Stimulated activated CD4-positive, alpha-beta T cell treated with anti-CD3 and anti-CD28 coated beads, Interleukin-2, amount 100 ng/mL, for 48 hours (primary cell): Measurements from ENCODE around the gene INTS1.

ENCODE experiments used
- DNase-seq, 2 donors: peaks; one replicate each; pipeline ENCODE4 v3.0.0-alpha.2; 2020

The INTS1 gene, protein sequence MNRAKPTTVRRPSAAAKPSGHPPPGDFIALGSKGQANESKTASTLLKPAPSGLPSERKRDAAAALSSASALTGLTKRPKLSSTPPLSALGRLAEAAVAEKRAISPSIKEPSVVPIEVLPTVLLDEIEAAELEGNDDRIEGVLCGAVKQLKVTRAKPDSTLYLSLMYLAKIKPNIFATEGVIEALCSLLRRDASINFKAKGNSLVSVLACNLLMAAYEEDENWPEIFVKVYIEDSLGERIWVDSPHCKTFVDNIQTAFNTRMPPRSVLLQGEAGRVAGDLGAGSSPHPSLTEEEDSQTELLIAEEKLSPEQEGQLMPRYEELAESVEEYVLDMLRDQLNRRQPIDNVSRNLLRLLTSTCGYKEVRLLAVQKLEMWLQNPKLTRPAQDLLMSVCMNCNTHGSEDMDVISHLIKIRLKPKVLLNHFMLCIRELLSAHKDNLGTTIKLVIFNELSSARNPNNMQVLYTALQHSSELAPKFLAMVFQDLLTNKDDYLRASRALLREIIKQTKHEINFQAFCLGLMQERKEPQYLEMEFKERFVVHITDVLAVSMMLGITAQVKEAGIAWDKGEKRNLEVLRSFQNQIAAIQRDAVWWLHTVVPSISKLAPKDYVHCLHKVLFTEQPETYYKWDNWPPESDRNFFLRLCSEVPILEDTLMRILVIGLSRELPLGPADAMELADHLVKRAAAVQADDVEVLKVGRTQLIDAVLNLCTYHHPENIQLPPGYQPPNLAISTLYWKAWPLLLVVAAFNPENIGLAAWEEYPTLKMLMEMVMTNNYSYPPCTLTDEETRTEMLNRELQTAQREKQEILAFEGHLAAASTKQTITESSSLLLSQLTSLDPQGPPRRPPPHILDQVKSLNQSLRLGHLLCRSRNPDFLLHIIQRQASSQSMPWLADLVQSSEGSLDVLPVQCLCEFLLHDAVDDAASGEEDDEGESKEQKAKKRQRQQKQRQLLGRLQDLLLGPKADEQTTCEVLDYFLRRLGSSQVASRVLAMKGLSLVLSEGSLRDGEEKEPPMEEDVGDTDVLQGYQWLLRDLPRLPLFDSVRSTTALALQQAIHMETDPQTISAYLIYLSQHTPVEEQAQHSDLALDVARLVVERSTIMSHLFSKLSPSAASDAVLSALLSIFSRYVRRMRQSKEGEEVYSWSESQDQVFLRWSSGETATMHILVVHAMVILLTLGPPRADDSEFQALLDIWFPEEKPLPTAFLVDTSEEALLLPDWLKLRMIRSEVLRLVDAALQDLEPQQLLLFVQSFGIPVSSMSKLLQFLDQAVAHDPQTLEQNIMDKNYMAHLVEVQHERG (N-terminal part only)

DNA sequence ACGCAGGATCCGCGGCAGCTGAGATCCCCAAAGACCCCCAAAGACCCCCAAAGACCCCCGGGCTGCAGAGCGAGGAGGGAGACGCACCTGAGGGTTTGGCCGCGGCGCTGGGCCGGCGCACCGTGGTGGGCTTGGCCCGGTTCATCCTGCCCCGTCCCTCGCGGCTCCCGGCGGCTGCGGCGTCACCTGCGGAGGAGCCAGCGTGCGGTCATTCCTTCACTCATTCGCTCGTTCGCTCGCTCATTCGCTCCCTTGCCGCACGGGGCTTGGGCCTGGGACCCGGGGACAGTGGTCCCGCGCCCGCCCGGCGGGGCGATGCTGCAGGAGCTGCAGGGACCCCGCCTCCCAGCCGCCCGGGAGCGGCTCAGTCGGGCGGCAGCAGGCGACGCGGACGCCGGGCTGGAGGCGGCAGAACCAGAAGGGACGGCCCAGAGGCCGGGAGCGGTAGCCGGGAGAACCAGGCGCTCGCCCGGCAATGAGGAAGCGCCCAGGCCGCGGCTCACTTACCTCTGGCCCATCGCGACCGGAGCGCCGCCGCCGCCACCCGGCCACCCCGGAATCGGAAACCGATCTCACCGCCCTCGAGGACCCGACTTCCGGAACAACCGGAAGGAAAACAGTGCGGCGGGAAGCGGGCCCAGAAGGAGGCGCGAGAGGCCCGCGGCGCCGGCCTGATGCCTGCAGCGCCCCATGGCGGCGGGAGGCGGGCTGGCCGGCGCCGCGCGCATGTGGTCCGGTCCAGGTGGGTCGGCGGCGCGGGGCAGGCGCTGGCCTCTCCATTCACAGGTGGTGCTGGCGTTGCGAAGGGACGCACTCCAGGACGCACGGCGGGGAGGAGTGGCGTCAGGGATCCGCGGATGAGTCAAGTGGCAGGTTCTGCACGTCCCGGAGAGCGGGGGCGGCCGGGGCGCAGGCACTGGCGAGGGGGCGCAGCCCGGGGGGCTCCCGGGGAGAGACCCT lies at the start of gene INTS1:
Gene INTS1, minus strand, starts transcription at position 574 of the 960 bp plus-strand sequence. Its CDS starts 429 bp downstream, at position 145.
- DNase-seq, result peak; percentile 82 to 85

DNA sequence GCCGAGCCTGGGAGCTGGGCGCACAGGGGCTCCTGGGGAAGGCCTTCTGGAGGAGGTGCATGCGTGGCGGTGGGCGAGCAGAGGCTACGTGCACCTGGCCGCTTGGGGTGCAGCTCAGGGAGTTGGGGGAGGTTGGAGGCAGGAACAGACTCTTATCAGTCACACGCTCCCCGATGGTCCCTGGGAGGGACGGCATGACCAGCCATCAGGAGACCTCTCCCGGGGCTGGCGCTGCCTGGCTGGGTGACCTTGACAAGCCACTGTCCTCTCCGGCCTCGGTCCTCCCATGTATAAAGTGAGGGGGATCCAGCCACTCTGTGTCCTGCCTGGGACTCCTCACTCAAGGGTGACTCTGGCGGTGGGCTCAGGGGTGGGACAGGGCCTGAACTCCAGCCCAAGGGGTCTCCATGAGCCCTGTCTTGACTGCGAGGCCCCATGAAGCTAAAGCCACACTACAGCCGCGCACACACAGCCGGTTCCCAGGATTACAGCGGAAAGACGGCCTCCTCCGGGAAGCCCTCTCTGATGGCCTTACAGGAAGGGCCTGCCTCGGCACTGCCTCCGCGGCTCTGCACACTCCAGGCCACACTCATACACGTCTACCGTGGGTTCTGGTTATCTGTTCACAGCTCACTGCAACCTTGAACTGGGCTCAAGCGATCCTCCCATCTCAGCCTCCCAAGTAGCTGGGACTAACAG lies 49.5 kb upstream of the INTS1 start:
- no peak for DNase-seq

DNA sequence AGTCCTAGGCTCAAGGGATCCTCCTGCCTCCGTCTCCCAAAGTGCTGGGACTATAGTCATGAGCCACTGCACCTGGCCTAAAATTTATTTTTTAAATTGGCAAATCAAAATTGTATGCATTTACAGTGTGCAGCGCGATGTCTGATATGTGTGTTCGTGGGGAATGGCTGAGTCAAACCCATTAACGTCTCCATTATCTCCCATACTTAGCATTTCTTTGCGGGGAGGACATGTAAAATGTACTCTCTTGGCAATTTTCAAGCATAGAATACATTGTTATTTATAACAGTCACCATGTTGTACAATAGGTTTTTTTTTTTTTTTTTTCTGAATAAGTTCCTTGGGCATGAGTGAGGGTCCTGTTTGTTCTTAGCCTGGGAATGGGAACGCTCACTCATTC lies 48.0 kb upstream of the INTS1 start:
- DNase-seq, result no peak

DNA sequence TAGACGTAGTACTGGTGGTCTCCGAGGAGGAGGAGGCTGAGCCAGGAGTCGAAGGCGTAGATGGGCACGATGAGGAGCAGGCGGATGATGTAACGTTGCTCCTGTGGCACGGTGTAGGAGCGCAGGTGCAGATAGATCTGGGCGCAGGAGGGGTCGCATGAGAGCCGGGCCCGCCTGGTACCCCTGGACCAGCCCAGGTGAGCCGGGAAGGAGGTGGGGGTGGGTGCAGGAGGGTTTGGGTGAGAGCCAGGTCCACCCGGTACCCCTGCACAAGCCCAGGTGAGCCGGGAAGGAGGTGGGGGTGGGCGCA lies 46.6 kb upstream of the INTS1 start:
- DNase-seq, result no peak

DNA sequence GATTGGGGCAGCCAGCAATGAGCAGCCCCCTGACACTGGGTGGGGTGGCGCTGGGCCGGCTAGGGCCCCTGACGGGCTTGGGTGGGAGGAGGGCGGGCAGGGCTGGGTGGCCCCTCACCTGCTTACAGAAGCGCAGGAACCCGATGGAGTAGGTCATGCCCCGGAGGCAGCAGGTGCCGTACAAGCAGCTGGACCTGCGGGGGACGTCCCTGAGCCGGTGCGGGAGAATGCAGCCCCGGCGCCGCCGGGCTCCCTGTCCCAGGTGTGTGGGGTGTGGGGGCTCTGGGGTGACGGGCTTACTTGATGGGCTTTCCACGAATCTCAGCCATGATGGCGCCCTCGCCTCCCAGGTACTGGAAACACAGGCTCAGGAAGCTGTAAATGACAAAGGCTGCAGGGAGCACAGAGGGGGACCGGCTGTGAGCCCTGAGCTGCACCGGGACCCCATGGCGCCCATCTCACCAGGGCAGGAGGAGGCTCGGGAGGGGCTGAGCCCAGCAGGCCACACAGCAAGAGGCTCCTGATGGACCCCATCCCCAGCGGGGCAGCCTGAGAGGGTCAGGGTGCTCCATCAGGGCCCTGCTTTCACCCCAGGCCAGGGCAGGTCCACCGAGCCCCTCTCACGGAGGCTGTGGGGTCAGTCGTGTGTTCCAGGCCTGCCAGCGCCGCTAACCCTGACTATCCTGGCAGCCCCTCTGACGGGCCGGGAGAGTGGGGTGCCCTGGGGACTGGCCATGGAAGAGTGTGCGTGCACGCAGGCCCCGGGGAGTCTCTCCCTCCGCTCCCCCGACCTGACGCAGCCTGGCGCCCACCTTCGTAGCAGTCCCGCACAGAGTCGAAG lies 46.0 kb upstream of the INTS1 start:
- no peak for DNase-seq

DNA sequence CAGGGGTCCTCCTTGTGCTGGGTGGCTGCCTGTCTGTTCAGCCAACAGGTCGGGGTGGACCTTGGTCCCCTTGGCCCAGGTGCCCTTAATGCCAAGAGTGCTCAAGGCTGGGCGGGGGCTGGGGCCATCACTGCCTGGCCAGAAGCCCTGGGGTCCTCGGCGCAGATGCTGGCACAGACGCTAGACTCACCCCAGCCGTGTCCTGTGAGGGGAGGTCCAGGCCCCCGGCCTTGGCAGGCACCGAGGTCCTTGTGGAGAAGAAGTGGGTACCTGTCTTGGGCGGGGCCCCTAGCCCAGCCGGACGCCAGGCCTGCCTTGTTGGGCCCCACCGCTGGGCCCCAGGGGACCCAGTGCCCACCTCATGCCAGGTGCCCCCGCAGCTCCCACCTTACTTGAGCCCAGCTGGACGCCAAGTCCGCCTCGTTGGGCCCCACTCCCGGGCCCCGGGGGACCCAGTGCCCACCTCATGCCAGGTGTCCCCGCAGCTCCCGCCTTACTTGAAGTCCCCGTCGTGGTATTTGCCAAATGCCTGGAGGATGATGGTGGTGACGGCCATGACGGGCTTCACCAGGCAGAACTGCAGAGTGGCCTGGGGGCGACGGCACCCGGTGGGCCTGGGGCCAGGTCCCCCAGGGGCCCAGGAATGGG lies 45.3 kb upstream of the INTS1 start:
- DNase-seq, result no peak

DNA sequence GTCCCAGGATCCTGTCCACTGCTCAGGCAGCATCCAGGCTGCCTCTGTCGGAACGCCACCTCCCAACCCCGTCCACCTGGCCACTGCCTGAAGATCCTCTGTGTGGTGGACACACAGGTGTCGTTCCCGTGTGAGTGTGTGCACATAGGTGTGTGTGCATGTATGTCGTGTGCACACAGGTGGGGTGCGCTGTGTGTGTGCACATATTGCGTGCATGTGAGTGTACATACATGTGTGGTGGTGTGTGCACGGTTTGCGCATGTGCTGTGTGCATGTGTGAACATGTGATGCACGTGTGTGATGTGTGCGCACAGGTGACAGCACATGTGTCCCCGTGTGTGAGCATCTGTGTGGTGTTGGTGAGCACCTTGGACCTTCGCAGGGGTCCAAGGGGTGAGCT lies 44.8 kb upstream of the INTS1 start:
- no peak for DNase-seq

DNA sequence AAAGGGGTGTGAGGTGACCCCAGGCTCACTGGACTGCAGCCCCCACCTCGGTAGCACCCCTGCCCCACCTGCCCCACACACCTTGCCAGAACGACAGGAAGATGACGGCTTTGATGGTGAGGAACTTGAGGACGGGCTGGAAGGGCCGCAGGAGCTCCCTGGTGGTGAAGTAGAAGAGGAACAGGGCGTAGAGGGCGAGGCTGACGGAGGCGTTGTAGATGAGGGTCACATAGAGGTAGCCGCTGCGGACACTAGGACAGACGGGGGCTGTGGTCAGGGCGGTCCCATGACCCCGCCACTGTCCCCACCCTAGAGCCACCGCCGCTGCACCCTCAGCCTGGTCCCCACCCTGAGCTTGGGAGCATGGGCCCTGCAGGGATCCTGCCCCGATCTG lies 44.2 kb upstream of the INTS1 start:
- no peak for DNase-seq

DNA sequence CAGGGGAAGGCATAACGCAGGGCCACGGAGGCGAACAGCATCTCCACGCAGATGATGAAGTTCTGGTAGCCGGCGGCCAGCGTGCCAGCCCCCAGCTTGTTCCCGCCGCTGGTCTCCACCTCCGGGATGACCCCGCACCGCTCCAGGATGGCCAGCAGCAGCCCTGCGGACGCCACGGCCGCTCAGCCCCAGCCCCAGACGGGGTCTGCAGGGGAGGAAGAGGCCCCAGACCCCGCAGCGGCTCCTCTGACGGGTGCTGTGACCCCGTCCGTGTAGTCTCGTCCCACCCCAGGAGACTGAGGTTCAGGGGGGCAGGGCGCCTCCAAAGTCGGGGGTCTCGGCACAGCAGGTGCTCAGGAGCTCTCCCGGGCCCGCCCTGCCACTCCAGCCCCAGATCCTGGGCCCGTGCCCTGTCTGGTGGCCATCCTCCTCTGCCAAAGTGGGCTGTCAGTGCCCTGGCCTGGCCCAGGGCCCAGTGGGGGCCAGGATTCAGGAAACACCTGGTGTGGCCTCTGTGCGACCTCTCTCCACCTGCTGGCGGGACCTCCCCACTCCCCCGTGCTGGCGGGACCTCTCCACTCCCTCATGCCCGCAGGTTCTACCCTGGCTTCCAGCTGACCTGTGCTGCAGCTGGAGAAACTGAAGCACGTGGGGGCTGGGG lies 43.7 kb upstream of the INTS1 start:
- no peak for DNase-seq

DNA sequence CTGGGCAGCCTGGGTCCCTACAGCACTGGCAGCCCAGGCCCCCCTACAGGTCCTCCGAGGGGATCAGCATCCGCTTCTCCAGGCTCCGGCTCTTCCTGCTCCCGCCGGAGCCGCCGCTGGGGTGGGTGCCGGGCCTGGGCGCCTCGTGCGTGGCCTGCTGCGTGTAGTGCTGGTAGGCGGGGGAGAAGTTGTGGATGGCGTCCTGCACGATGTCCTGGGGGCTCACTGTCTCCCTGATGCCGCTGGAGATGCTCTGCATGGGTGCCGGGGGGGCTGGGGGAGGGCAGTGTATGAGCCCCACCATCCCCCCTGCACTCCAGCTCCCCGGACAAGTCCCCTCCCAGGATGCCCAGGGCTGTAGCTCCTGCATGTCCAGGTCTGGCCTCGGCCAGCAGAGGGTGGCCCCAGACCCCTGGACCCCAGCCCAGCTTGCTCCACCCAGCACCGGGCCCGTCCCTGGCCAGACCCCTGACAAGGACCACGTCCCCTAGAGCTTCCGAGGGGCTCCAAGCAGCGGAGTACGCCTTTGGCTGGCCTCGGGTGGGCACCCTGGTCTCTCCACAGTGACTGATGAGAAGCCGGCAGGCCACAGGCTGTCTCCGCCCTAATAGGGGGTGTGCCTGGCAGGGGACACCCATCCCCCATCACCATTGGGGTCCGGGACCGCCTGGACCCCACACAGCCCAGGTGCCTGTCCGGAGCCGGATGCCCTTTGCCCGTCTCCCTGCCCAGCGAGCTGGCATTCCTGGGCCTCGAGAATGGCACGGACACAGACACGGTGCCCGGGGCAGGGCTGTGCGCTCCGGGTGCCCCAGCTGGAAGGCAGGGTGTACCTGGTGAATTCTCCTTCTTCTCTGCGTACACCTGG lies 43.0 kb upstream of the INTS1 start:
- no peak for DNase-seq

DNA sequence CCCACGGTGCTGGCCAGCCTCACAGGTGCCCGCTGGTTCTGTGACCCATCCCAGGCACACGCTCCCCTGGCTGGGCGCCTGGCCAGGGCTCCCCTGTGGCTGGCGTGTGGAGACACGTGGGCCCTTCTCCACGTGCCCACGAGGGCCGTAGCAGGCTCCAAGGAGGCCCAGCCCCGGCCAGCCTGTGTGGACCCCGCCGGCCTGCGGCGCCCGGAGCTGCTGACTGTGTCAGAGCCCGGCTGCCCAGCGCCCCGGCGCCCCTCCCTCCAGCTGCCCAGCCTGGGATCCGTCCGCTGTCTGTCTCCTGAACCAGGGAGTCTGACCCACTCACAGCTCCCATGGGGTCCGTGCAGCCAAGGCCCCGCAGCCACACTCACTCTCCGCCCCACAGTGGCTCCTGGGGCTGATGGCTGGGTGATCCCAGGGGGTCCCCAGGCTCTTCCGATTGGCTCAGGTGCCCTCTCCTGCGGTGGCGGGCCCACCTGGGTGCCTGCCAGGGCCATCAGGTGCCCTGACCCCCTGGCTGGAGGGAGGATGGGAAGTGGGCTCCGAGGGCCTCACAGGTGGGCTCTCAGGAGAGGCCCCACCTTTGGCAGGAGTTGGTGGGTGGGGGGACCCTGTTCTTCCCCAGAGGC lies 42.2 kb upstream of the INTS1 start:
- no peak for DNase-seq

DNA sequence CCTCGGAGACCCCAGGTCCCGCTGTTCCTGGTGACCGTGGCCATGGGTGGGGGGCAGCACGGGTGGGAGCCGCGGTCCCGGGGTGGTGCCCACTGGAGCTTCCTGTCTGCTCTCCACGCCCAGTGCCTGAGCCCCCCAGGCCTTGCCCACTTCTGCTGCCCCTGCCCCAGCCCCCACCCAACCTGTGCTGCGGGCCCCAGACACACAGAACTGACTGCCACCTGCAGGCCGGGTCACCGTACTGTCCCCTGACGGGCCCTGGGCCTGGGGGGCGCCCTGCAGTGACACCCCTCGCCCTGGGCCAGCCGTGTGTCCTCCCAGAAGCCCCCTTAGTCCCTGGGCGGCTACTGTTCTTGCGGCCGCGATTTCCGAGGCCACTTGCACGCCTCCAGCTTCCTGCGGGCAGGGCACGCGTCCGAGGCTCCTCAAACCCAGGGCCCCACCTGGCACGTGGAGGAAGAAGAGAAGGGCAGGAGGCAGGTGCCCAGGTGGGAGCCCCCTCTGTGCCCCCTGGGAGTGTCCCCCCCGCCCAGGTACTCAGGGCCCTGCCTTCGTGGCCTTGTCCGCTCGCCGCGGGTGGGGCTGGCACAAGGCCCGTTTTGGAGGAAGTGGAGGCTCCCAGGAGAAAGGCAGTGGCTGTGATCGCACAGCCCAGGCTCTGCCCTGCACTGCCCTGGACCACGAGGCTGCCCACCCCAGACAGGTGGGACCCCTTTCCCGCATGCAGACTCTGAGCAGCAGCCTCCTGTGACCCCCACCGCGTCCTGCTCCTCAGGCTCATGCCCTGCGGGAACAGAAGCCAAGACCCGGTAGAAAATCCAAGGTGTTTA lies 41.4 kb upstream of the INTS1 start:
- DNase-seq, result no peak

DNA sequence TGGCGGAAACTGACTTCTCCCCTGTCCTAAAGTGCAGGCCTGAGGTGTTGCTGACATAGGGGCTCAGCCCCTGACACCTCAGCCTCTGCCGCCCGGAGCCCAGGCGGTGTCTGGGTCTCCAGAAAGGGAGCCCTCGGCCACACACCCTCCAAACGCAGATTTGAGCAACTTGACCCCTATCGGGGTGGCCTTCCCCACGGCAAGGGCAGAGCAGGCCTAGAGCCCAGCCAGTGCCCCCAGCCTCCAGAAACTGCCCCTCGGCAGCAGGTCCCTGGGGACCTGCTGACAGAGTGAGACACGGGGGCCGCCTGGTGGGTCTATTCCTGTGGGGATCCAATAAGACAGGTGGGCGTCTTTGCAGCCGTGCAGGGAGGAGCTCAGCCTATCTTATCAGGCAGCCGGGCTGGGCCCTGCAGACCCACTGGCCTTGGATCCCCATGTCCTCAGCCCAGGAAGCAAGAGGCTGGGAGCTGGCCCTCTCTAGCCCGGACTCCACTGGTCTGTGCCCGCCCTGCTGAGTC lies 40.8 kb upstream of the INTS1 start:
- no peak for DNase-seq

DNA sequence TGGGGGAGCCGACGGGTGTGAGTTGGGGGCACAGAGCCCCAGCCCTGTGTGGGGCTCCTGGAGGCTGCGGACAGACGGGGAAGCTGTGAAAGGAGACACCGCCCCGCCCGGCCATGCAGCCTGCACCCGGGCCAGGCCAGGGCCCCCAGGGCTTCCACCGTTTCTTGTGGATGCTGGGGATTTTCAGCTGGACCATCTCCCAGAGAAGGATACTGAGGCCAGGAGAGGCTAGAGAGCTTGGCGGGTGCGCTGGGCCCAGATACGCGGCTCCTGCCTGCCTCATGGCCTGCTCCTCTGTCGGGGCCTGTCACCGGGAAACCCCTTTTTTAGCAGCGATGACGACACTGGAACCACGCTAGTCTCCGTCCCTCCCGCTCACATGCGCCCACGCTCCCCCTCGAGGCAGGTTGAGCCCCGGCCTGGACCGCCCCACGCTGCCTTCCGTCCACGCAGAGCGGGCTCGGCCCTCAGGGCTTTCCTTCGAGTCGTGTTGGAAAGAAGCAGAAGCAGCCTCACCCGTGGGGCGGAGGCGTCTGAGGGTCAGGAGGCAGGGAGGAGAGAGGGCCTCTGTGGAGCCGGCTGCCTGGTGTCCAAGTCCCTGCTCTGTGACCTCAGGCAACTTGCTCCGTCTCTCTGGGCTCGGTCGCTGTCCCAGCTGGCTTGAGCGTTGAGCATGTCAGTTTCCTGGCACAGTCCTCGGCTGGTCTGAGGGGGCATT lies 40.1 kb upstream of the INTS1 start:
- no peak for DNase-seq

DNA sequence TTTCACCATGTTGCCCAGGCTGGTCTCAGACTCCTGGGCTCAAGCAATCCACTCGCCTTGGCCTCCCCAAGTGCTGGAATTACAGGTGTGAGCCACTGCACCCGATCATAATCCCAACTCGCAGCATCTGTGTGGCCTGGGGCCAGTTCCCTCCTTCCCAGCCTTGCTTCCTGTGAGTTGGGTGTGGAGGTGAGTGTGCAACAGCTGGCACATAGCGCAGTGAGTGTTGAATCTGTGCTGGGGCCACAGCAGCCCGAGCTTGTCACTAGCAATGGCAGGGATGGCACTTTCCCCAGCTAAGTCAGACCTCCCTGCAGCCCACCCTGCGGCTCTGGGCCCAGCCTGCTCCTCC lies 39.6 kb upstream of the INTS1 start:
- no peak for DNase-seq
